Upper lobe of right lung (tissue), 1 donor: ENCODE data around the gene NHLRC3. TPM values are rescaled to one million over a fixed set of nuclear protein-coding genes. Genes with fewer than 3 reads are reported as not detected.
A peak's percentile ranks its signal among the peaks of the same experiment; 100 is the strongest.

Source experiments
- ATAC-seq: fragments of 200-7000 bp; cut with Tn5 transposase; one replicate; pipeline ENCODE4 v1.9.1; 2020; ENCODE audit warnings: mild to moderate bottlenecking, moderate library complexity
- DNase-seq: peaks from one replicate; pipeline ENCODE4 v3.0.0-alpha.2; 2020
- H3K27ac ChIP-seq: fragments of 200-600 bp; one replicate; pipeline ENCODE4 v1.8.0; 2022
- H3K27me3 ChIP-seq: fragments of 200-600 bp; one replicate; pipeline ENCODE4 v1.8.0; 2022; ENCODE audit warnings: mild to moderate bottlenecking
- H3K36me3 ChIP-seq: fragments of 200-600 bp; one replicate; pipeline ENCODE4 v1.8.0; 2022
- H3K4me1 ChIP-seq: fragments of 200-600 bp; one replicate; pipeline ENCODE4 v1.8.0; 2022
- H3K4me3 ChIP-seq: fragments of 200-600 bp; one replicate; pipeline ENCODE4 v1.8.0; 2022; ENCODE audit warnings: mild to moderate bottlenecking
- H3K9me3 ChIP-seq: fragments of 200-600 bp; one replicate; pipeline ENCODE4 v1.8.0; 2022
- intact Hi-C: fragments of 100-400 bp; cut with DNase I; formaldehyde crosslinking; loops from one replicate; pipeline ENCODE4 v1.11.0; 2022
- total RNA-seq: library from RNA; stranded (reverse); fragmentation: NEBNext Ultra II Directional; extraction: Animal tissue kit (Norgen Biotek cat#: 25700); gene quantifications from one replicate; pipeline ENCODE4 v1.2.1, GENCODE V29; 2021
- TF ChIP-seq, protein P1 (sequence below): fragments of 200-600 bp; IDR thresholded peaks from one replicate; pipeline ENCODE4 v1.8.0; 2022; ENCODE audit warnings: antibody characterized with exemption
- donor health status: DM: no; HTN: yes; CAD: no; lungs with severe emphysema.

Gene NHLRC3
- total RNA-seq, 1 donor from 2014 or later, result 28.8 TPM

DNA sequence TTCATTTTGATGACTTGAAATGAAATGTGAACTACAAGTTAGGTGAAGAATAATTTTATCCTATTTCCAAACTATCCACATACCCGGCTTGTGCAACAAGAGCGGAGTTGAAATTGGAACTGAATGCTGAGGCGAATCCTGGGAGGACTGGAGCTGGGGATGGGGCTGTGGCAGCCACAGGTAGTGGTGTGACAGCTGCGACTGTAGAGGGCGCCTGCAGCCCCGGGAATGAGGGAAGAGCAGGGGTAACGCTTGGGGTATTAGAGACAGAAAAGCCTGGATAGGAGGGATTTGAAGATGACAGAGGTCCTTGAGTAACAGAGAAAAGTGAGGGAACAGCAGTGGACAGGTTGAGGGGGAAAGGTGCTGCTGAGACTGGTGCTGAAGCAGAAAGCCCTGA lies 25.6 kb upstream of the NHLRC3 start:
- TF ChIP-seq, protein P1, sequence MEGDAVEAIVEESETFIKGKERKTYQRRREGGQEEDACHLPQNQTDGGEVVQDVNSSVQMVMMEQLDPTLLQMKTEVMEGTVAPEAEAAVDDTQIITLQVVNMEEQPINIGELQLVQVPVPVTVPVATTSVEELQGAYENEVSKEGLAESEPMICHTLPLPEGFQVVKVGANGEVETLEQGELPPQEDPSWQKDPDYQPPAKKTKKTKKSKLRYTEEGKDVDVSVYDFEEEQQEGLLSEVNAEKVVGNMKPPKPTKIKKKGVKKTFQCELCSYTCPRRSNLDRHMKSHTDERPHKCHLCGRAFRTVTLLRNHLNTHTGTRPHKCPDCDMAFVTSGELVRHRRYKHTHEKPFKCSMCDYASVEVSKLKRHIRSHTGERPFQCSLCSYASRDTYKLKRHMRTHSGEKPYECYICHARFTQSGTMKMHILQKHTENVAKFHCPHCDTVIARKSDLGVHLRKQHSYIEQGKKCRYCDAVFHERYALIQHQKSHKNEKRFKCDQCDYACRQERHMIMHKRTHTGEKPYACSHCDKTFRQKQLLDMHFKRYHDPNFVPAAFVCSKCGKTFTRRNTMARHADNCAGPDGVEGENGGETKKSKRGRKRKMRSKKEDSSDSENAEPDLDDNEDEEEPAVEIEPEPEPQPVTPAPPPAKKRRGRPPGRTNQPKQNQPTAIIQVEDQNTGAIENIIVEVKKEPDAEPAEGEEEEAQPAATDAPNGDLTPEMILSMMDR, result no peak
- ATAC-seq (no peak), DNase-seq (no peak)
- Histone ChIP-seq H3K4me3 (no peak overlapping the region), H3K4me1 (no peaks in the 10 kb centered on the region), H3K9me3 (no peaks in the 10 kb centered on the region), H3K27ac (no peak overlapping the region), H3K36me3 (peaks cover 86% of the 10 kb centered on the region), H3K27me3 (no peaks in the 10 kb centered on the region)
- intact Hi-C loops, result no loop called here

DNA sequence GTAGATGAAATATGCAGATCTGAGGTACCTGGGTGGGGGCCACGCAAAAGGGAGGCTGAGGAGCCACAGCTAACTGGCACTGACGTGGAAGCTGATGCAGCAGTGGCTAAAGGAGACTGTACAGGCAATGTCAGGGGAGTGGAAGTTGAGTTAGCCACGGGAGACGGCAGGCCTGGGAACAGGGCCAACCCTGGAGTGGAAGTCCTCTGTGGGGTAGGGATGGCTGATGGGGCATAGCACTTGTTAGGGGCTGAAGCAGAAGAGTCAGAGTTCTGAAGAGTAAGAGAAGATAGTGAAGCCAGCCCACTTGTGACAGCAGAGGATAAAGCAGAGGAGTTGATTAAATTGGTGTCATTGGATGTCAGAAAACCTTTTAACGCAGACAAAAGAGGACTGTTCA lies 24.8 kb upstream of the NHLRC3 start:
- TF ChIP-seq, protein P1, result no peak
- H3K4me3 ChIP-seq, result no peak overlapping the region
- peaks cover 91% of the 10 kb centered on the region for H3K36me3 ChIP-seq
- intact Hi-C loops, result no loop called here
- H3K4me1 ChIP-seq, result no peaks in the 10 kb centered on the region
- DNase-seq, result no peak
- no peaks in the 10 kb centered on the region for H3K27me3 ChIP-seq
- ATAC-seq, result no peak
- H3K9me3 ChIP-seq, result no peaks in the 10 kb centered on the region
- no peak overlapping the region for H3K27ac ChIP-seq

DNA sequence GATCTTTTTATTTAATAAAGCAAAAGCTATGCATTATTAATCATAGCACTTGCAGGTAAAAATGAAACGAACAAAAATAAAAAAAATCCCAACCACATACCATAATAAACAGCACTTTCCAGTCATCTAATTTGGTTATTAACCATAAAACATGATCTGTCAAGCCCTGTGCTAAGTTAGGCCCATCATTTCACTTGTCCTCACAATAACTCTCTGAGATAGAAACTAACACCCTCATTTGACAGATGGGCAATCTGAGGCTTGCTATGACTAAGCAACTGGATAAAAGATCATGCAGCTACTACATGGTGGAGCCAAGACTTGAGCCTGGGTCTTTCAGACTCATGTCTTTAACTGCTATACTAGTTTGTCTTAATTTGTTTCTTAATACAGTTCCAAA lies 22.2 kb upstream of the NHLRC3 start:
- Histone ChIP-seq H3K36me3 (peaks cover 73% of the 10 kb centered on the region), H3K9me3 (no peaks in the 10 kb centered on the region), H3K4me3 (no peak overlapping the region), H3K27ac (no peak overlapping the region), H3K4me1 (no peaks in the 10 kb centered on the region), H3K27me3 (no peaks in the 10 kb centered on the region)
- DNase-seq (no peak), ATAC-seq (no peak)
- TF ChIP-seq, protein P1, result no peak
- intact Hi-C loops, result no loop called here

DNA sequence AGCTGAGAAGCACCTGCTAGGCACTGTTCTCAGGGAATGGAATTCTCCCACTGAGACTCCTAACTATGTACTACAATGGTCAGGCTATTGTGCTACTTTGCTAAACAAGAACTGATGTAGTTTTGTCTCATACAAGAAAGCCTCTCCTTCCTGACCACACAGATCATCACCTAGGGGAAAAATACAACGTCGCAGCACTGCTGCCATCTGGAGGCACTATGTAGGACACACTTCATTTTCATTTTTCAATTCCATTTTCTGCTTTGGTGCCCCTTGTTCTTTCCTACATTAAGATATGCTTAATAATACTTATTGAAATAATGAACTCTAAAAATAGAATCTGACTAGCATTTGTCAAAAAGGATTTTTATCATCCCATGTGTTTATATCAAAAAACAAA lies 21.5 kb upstream of the NHLRC3 start:
- Histone ChIP-seq H3K27me3 (no peaks in the 10 kb centered on the region), H3K27ac (no peak overlapping the region), H3K9me3 (no peaks in the 10 kb centered on the region), H3K4me1 (no peaks in the 10 kb centered on the region), H3K36me3 (peaks cover 72% of the 10 kb centered on the region), H3K4me3 (no peak overlapping the region)
- intact Hi-C loops, result no loop called here
- DNase-seq, result no peak
- ATAC-seq, result peak; percentile 33
- TF ChIP-seq, protein P1, result peak; percentile 34

DNA sequence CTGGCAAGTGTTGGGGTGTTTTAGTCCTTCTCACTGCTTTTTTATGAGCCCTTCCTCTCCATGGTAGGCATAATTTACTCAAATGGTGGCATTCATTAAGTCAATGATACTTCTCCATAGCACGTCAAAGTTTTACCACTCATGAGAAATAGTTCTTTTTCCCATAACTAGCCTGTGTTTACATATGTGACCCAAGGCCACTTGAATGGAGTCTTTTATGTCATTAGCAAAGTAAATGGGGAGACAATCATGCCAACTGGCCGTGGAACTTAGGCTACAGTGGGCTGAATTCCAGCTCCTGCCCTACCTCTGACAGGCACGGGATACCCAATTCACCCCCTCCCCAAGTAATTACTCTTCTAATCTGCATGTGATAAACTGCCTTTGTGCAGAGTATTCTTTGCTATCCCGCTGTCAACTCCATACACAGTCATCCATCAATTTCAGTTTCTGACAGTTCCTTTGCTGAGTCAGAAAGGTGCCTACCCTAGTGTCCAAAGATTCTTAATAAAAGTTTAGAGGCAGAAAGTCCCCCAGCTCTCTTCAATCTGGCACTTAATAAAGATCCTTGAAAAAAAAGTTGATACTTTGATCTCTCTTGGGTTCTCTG lies 17.3 kb upstream of the NHLRC3 start:
- ATAC-seq, result no peak
- no peak overlapping the region for H3K27ac ChIP-seq
- no peak for DNase-seq
- no peak overlapping the region for H3K4me3 ChIP-seq
- H3K9me3 ChIP-seq, result no peaks in the 10 kb centered on the region
- intact Hi-C loops, result no loop called here
- TF ChIP-seq, protein P1, result no peak
- H3K27me3 ChIP-seq, result no peaks in the 10 kb centered on the region
- H3K4me1 ChIP-seq, result peaks cover 10% of the 10 kb centered on the region
- peaks cover 69% of the 10 kb centered on the region for H3K36me3 ChIP-seq

DNA sequence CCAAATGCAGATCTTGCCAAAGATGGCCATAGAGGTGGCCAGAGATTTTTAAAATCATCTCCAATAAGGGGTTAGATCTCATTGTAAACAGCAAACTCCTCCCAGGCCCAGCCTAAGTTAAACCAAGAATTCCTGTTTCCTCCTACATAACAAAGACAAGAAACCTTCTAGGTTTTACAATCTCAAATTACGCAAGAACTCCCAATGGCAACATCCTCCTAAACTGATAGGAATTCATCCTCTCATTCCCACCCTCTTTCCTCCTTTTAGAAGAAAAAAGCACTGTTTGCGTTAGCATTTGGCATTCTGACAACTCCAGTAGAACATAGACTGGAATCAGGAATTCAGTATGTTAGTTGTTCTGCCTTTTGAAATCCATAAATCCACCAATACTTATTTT lies 14.9 kb upstream of the NHLRC3 start:
- Histone ChIP-seq H3K27me3 (no peaks in the 10 kb centered on the region), H3K36me3 (peaks cover 71% of the 10 kb centered on the region), H3K9me3 (no peaks in the 10 kb centered on the region), H3K4me1 (peaks cover 10% of the 10 kb centered on the region), H3K27ac (no peak overlapping the region), H3K4me3 (no peak overlapping the region)
- intact Hi-C loops, result no loop called here
- TF ChIP-seq, protein P1, result no peak
- no peak for DNase-seq
- ATAC-seq, result no peak
